ENCODE data around the gene TRAPPC10.
"Not testable (repeated sequence)": the region's sequence is repeated elsewhere in the genome, so short reads cannot be mapped to it uniquely, and the experiment has no call there.

DNA sequence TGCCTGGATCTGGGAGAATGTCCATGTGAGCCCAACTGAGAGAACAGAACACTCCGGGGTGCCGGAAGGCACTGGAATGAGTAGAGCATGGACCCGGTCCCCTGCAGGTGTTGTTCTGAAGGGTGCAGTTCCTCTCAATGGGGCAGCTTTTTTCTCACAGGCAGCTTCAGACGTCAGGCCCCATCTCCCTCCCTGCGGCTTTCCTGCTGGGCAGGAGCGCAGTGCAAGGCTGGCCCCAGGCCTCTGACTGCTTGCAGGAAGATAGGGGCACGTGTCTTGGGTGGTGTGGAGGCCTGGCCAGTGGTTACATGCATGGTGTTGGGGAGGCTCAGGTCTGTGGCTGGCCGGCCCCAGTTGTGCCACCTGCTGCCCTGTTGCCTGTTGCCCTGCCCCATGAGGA lies 131.9 kb downstream of the TRAPPC10 start:
- not testable (repeated sequence) for TF ChIP-seq POLR2A (IDR thresholded peaks at IDR 0.05; ENCODE audit: low read length); GATA1 (IDR thresholded peaks at IDR 0.05; ENCODE audit: low read depth, low read length)

All from erythroblast (primary cell).